ENCODE results near the gene PEAK3. TPM values are rescaled to one million over a fixed set of nuclear protein-coding genes. Genes with fewer than 3 reads are reported as not detected.
A peak's percentile ranks its signal among the peaks of the same experiment; 100 is the strongest.

PEAK3 gene
- total RNA-seq, 4 donors from 2014 or later = 1.2 to 5.8 (median 2.6) TPM

- DNase-seq = no peak
- peaks cover 9 to 47% (median 19%) of the 10 kb centered on the region in 4 donors for H3K4me1 ChIP-seq
- H3K27me3 ChIP-seq = peaks cover 0 to 16% of the 10 kb centered on the region in 2 donors
- H3K27ac ChIP-seq = no peak overlapping the region
- no peak overlapping the region for H3K4me3 ChIP-seq
- TF ChIP-seq POLR2A (IDR thresholded peaks at IDR 0.05) (no peak), CTCF (IDR thresholded peaks at IDR 0.05) (no peak)
- peaks cover 0 to 56% (median 0%) of the 10 kb centered on the region in 3 donors for H3K36me3 ChIP-seq
- no peaks in the 10 kb centered on the region for H3K9me3 ChIP-seq
Observed at GRCh38 chr19:2246014-2246620, 35.9 kb downstream of the PEAK3 start.

DNA sequence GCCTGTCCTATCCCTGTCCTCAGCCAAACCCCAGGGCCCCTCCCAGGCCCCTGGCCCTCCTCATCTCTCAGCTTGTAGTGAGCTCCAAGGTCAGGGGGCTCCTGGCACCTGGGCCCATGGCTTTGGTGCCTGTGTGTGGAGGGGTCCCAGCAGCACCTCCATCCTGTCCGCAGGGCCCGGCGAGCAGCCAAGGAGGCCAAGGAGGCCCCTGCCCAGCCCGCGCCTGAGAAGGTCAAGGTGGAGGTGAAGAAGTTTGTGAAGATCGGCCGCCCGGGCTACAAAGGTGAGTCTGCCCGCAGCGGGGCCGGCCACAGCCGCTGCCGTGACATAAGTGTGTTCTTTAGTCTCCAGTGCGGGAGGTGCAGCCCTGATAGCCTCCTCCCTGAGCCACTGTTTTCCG lies 36.7 kb downstream of the PEAK3 start:
- H3K36me3 ChIP-seq = peaks cover 0 to 56% (median 0%) of the 10 kb centered on the region in 3 donors

GRCh38 chr19:2244486-2244885 lies 37.5 kb downstream of the PEAK3 start:
- Histone ChIP-seq H3K4me3 (no peak overlapping the region), H3K27me3 (peaks cover 0 to under 1% of the 10 kb centered on the region in 2 donors), H3K27ac (no peak overlapping the region), H3K9me3 (no peaks in the 10 kb centered on the region), H3K4me1 (peaks cover 9 to 47% (median 23%) of the 10 kb centered on the region in 4 donors), H3K36me3 (peaks cover 0 to 56% (median 0%) of the 10 kb centered on the region in 3 donors)
- no peak for DNase-seq
- TF ChIP-seq POLR2A (IDR thresholded peaks at IDR 0.05) = no peak
- TF ChIP-seq CTCF (IDR thresholded peaks at IDR 0.05) = no peak

More for the DNA sequence above, 36.7 kb downstream of the PEAK3 start:
- Histone ChIP-seq H3K9me3 (no peaks in the 10 kb centered on the region), H3K4me3 (no peak overlapping the region), H3K27me3 (peaks cover 0 to 8% of the 10 kb centered on the region in 2 donors), H3K27ac (no peak overlapping the region), H3K4me1 (peaks cover 9 to 47% (median 20%) of the 10 kb centered on the region in 4 donors)
- no peak for TF ChIP-seq CTCF (IDR thresholded peaks at IDR 0.05)
- TF ChIP-seq POLR2A (IDR thresholded peaks at IDR 0.05) = no peak
- DNase-seq = no peak

- no peak for DNase-seq
- H3K27me3 ChIP-seq = no peaks in the 10 kb centered on the region
- H3K4me3 ChIP-seq = no peak overlapping the region
- H3K27ac ChIP-seq = peak overlapping the region in 1 of 4 donors; percentile 74
- H3K9me3 ChIP-seq = no peaks in the 10 kb centered on the region
- H3K36me3 ChIP-seq = peaks cover 0 to 56% (median 0%) of the 10 kb centered on the region in 3 donors
- peaks cover 9 to 51% (median 25%) of the 10 kb centered on the region in 4 donors for H3K4me1 ChIP-seq
- TF ChIP-seq POLR2A (IDR thresholded peaks at IDR 0.05) (peak in 1 of 2 donors; percentile 0), CTCF (IDR thresholded peaks at IDR 0.05) (no peak)
Observed at GRCh38 chr19:2244125-2244411, 37.9 kb downstream of the PEAK3 start.

DNA sequence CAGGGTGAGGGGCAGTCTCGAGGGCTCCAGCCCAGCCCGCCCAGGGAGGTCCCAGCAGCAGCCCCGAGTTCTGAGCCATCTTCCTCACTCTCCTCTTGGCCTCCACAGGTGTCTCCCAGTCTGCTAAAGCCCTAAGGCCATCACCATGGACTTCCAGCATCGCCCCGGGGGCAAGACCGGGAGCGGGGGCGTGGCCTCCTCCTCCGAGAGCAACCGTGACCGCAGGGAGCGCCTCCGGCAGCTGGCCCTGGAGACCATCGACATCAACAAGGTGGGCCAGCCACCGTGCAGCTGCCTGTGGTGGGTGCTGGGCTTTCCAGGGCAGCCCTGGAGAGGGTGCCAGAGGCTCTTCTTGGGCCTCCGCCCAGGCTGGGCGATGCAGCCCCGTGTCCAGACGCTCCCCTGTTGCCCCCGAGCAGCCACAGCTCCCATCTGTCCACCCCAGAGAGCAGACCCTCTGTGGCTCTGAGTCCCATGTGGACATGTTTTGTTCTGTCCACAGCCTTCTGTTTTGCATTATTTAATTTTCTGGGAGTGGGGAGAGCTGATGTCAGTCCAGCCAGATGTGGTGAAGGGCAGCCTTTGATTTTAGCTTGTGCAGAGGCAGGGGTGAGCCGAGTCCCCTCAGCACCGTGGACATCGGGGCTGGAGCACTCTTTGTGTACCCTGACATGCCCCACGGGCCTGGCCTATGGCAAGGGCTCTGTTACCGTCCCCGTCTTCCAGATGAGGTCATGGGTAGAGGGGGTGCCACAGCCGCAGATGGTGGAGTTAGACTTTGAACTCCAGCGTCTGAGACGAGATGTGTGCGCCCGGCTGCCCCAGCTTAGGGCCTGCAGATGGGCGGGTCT lies 38.5 kb downstream of the PEAK3 start:
- H3K27ac ChIP-seq = peak overlapping the region in 2 of 4 donors; percentile 5 to 74
- peak in 2 of 3 donors; percentile 77 for DNase-seq
- H3K4me1 ChIP-seq = peaks cover 14 to 56% (median 29%) of the 10 kb centered on the region in 4 donors
- no peaks in the 10 kb centered on the region for H3K27me3 ChIP-seq
- H3K4me3 ChIP-seq = no peak overlapping the region
- H3K9me3 ChIP-seq = no peaks in the 10 kb centered on the region
- TF ChIP-seq CTCF (IDR thresholded peaks at IDR 0.05) (no peak), POLR2A (IDR thresholded peaks at IDR 0.05) (peak in 1 of 2 donors; percentile 26)
- H3K36me3 ChIP-seq = peaks cover 0 to 52% (median 0%) of the 10 kb centered on the region in 3 donors
